GM06990 (cell line): ENCODE measurements around the gene MOGAT1.
"Not testable (repeated sequence)": the region's sequence is repeated elsewhere in the genome, so short reads cannot be mapped to it uniquely, and the experiment has no call there.

Experiments
- DNase-seq: peaks from one replicate; pipeline ENCODE4 v3.0.0-alpha.2; 2011; ENCODE audit not compliant: insufficient read length; ENCODE audit errors: extremely low read depth
- H3K27me3 ChIP-seq: replicated peaks from 2 replicates; pipeline ENCODE4 v1.6.0; 2011; ENCODE audit warnings: low read length; ENCODE audit not compliant: control insufficient read depth, insufficient read depth
- H3K36me3 ChIP-seq: 2 replicates; pipeline ENCODE4 v1.5.1; 2011; ENCODE audit warnings: low read length; ENCODE audit not compliant: control insufficient read depth, insufficient read depth
- H3K4me3 ChIP-seq: replicated peaks from 2 replicates; pipeline ENCODE4 v1.5.1; 2011; ENCODE audit warnings: low read depth, mild to moderate bottlenecking, control low read depth, low read length
- CTCF ChIP-seq: IDR thresholded peaks from 2 replicates; pipeline ENCODE4 v1.5.1; 2011; ENCODE audit warnings: low read length, control low read depth, mild to moderate bottlenecking, inconsistent platforms; ENCODE audit not compliant: insufficient read depth, poor library complexity, severe bottlenecking

The MOGAT1 gene

GRCh38 chr2:222713002-222713401 lies 41.5 kb downstream of the MOGAT1 start:
- H3K36me3 ChIP-seq: no peaks in the 10 kb centered on the region
- no peaks in the 10 kb centered on the region for H3K27me3 ChIP-seq
- no peak for TF ChIP-seq CTCF
- H3K4me3 ChIP-seq: no peak overlapping the region
- DNase-seq: no peak

GRCh38 chr2:222714361-222715241 lies 43.1 kb downstream of the MOGAT1 start:
- no peak overlapping the region for H3K4me3 ChIP-seq
- TF ChIP-seq CTCF: no peak
- no peaks in the 10 kb centered on the region for H3K27me3 ChIP-seq
- DNase-seq: no peak
- H3K36me3 ChIP-seq: no peaks in the 10 kb centered on the region

- no peak for DNase-seq
- no peak overlapping the region for H3K4me3 ChIP-seq
- H3K27me3 ChIP-seq: no peaks in the 10 kb centered on the region
- TF ChIP-seq CTCF: no peak
- no peaks in the 10 kb centered on the region for H3K36me3 ChIP-seq
Measured at GRCh38 chr2:222715742-222716141, 44.3 kb downstream of the MOGAT1 start.

- not testable (repeated sequence) for H3K27me3 ChIP-seq, H3K4me3 ChIP-seq
Measured at GRCh38 chr2:222719787-222720186, 48.3 kb downstream of the MOGAT1 start.

GRCh38 chr2:222721597-222721996 lies 50.1 kb downstream of the MOGAT1 start:
- H3K27me3 ChIP-seq, DNase-seq, H3K4me3 ChIP-seq, H3K36me3 ChIP-seq: not testable (repeated sequence)

More at GRCh38 chr2:222719787-222720186, 48.3 kb downstream of the MOGAT1 start:
- not testable (repeated sequence) for DNase-seq, H3K36me3 ChIP-seq

GRCh38 chr2:222722327-222722946 lies 51.0 kb downstream of the MOGAT1 start:
- Histone ChIP-seq H3K36me3 (no peaks in the 10 kb centered on the region), H3K4me3 (no peak overlapping the region), H3K27me3 (no peaks in the 10 kb centered on the region)
- DNase-seq: peak; percentile 49
- no peak for TF ChIP-seq CTCF
